ENCODE data around the gene CLCF1.

CLCF1 gene

DNA sequence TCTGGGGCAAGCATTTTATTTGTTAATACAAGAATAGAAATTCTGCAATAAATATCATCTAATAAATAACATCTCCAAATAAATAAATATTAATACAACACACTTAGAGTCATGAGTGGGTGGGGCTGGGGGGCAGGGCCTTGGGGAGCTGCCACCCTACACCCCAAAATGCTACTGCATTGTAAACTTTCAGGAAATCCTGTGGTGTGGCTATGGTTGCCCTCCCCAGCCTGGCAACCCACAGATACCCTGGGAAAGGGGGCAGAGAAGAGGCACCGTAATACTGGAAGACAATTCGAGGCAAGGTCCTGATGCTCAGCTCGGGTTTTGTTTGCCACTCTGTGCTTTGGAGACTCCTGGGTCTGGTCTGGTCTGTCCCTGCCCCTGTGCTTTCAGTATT lies 9.2 kb downstream of the CLCF1 start:
- Histone ChIP-seq H3K9me2 (replicated peaks; ENCODE audit: low read depth, low read length) (no peaks in the 10 kb centered on the region), H3F3A (ENCODE audit: low read depth) (no peaks in the 10 kb centered on the region), H3K36me3 (ENCODE audit: insufficient read depth, low read length) (no peaks in the 10 kb centered on the region), H4K20me1 (ENCODE audit: insufficient read depth, low read length, poor library complexity, severe bottlenecking) (no peaks in the 10 kb centered on the region), H3K27me3 (ENCODE audit: insufficient read depth, low read length, poor library complexity, severe bottlenecking) (no peaks in the 10 kb centered on the region), H3K4me2 (ENCODE audit: low read depth, low read length, poor library complexity, severe bottlenecking) (peak overlapping the region; percentile 50), H3K79me2 (ENCODE audit: insufficient read depth, low read length) (no peaks in the 10 kb centered on the region), H3K4me1 (ENCODE audit: insufficient read depth, low read length, poor library complexity, severe bottlenecking) (peaks cover 30% of the 10 kb centered on the region), H3K9ac (ENCODE audit: low read depth, low read length, poor library complexity, severe bottlenecking) (no peak overlapping the region), H3K4me3 (ENCODE audit: low read length, poor library complexity, severe bottlenecking) (no peak overlapping the region), H2AFZ (ENCODE audit: low read length) (no peak overlapping the region), H3K9me3 (ENCODE audit: insufficient read depth, low read depth, low read length) (no peaks in the 10 kb centered on the region)
- no peak for TF ChIP-seq EZH2phosphoT487 (IDR thresholded peaks at IDR 0.05; ENCODE audit: borderline replicate concordance)
- TF ChIP-seq, protein P1, sequence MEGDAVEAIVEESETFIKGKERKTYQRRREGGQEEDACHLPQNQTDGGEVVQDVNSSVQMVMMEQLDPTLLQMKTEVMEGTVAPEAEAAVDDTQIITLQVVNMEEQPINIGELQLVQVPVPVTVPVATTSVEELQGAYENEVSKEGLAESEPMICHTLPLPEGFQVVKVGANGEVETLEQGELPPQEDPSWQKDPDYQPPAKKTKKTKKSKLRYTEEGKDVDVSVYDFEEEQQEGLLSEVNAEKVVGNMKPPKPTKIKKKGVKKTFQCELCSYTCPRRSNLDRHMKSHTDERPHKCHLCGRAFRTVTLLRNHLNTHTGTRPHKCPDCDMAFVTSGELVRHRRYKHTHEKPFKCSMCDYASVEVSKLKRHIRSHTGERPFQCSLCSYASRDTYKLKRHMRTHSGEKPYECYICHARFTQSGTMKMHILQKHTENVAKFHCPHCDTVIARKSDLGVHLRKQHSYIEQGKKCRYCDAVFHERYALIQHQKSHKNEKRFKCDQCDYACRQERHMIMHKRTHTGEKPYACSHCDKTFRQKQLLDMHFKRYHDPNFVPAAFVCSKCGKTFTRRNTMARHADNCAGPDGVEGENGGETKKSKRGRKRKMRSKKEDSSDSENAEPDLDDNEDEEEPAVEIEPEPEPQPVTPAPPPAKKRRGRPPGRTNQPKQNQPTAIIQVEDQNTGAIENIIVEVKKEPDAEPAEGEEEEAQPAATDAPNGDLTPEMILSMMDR (conservative IDR thresholded peaks at IDR 0.05; ENCODE audit: low read length) = no peak

DNA sequence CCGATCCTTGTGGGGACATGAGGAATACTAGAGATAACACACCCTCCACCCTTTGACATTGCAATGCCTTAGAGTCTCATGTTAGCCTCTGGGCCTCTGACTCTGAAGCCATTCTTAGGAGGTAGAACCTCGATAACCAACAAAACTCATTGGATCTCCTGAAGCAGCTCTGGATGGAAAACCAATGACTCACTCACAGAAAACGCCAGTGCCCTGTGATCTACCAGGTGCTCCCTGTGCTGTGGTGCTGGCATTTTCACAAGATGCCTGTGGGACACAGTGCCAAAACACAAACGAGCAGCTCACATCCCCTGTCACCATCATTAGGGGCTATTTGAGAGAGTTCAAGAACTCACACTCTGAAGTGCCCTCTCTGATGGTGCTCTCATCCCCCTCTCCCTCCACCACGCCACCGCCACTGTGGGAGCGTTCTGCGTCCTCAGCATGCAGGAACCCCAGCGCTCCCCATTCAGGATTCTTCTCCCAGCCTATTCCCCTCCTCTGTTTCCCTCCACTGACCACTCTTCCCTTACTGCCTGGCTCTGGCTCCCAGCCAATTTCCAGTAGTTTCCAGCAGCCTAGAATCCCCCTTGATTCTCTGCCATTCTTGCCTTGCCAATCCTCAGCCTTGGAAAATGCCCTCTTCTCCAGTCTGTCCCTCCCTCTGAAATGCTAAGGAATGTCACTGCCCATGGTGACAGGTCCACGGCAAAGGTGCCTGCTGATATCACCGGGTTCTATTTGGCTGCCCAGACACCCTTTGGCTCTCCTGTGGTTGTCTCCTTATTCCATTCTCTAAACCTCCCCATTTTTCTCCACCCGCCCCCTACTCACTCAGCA lies 15.3 kb downstream of the CLCF1 start:
- Histone ChIP-seq H4K20me1 (ENCODE audit: insufficient read depth, low read length, poor library complexity, severe bottlenecking) (no peaks in the 10 kb centered on the region), H3K9me3 (ENCODE audit: insufficient read depth, low read depth, low read length) (no peaks in the 10 kb centered on the region), H3K36me3 (ENCODE audit: insufficient read depth, low read length) (no peaks in the 10 kb centered on the region), H3K9me2 (replicated peaks; ENCODE audit: low read depth, low read length) (no peaks in the 10 kb centered on the region), H3K4me2 (ENCODE audit: low read depth, low read length, poor library complexity, severe bottlenecking) (no peak overlapping the region), H3K79me2 (ENCODE audit: insufficient read depth, low read length) (no peaks in the 10 kb centered on the region), H3K4me3 (ENCODE audit: low read length, poor library complexity, severe bottlenecking) (no peak overlapping the region), H2AFZ (ENCODE audit: low read length) (no peak overlapping the region), H3K4me1 (ENCODE audit: insufficient read depth, low read length, poor library complexity, severe bottlenecking) (peaks cover 27% of the 10 kb centered on the region), H3K9ac (ENCODE audit: low read depth, low read length, poor library complexity, severe bottlenecking) (peak overlapping the region; percentile 8), H3K27me3 (ENCODE audit: insufficient read depth, low read length, poor library complexity, severe bottlenecking) (no peaks in the 10 kb centered on the region), H3F3A (ENCODE audit: low read depth) (no peaks in the 10 kb centered on the region)
- TF ChIP-seq, protein P1 (conservative IDR thresholded peaks at IDR 0.05; ENCODE audit: low read length) = no peak
- TF ChIP-seq EZH2phosphoT487 (IDR thresholded peaks at IDR 0.05; ENCODE audit: borderline replicate concordance) = no peak

DNA sequence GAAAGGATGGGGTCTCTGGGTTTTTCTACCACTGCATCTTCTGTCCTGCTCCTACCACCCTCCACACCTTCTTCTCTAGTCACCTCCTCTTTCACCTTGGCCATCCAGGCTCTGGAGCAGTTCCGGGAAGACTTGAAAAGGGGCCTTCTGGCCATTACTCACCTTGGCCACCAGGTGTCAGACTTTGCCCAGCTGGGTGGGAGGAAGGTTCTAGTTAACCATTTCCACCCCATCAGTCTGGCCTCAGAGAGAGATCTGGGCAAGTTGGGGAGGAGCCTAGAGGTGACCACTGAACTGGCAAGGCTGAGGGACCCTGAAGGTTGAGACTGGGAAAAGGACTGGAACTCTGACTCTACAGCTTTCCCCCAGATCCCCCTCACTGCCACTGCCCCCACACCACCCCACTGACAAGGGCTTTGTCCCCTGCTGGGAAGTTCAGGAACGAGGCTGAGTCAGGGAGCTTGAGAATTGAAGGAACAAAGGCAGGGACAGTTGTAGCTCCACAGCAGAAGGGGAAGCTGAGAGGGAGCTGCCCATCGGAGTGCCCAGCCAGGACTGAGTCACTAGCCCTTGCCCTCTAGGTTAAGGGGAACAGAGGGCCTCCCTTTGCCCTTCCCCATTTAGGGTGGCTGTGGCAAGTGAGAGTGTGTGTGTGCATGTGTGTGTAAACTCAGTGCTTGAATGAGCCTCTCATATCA lies 16.4 kb downstream of the CLCF1 start:
- no peaks in the 10 kb centered on the region for H3F3A ChIP-seq (ENCODE audit: low read depth)
- H3K4me3 ChIP-seq (ENCODE audit: low read length, poor library complexity, severe bottlenecking) = peak overlapping the region; percentile 11
- no peak for TF ChIP-seq EZH2phosphoT487 (IDR thresholded peaks at IDR 0.05; ENCODE audit: borderline replicate concordance)
- TF ChIP-seq, protein P1 (conservative IDR thresholded peaks at IDR 0.05; ENCODE audit: low read length) = peak; percentile 98
- H3K9me2 ChIP-seq (replicated peaks; ENCODE audit: low read depth, low read length) = no peaks in the 10 kb centered on the region
- H3K9me3 ChIP-seq (ENCODE audit: insufficient read depth, low read depth, low read length) = no peaks in the 10 kb centered on the region
- no peaks in the 10 kb centered on the region for H3K27me3 ChIP-seq (ENCODE audit: insufficient read depth, low read length, poor library complexity, severe bottlenecking)
- peak overlapping the region; percentile 31 for H3K9ac ChIP-seq (ENCODE audit: low read depth, low read length, poor library complexity, severe bottlenecking)
- no peaks in the 10 kb centered on the region for H3K36me3 ChIP-seq (ENCODE audit: insufficient read depth, low read length)
- peaks cover 4% of the 10 kb centered on the region; the same call in 1 of the 2 replicates for H3K79me2 ChIP-seq (ENCODE audit: insufficient read depth, low read length)
- peak overlapping the region; percentile 52 for H2AFZ ChIP-seq (ENCODE audit: low read length)
- peaks cover 30% of the 10 kb centered on the region for H3K4me1 ChIP-seq (ENCODE audit: insufficient read depth, low read length, poor library complexity, severe bottlenecking)
- H4K20me1 ChIP-seq (ENCODE audit: insufficient read depth, low read length, poor library complexity, severe bottlenecking) = no peaks in the 10 kb centered on the region
- H3K4me2 ChIP-seq (ENCODE audit: low read depth, low read length, poor library complexity, severe bottlenecking) = peak overlapping the region; percentile 33
